SH-SY5Y (cell line): ENCODE measurements around the gene ADAMTS2.

Experiments used
- GATA2 ChIP-seq: IDR thresholded peaks from 2 replicates; pipeline ENCODE4 v1.6.1; 2011; ENCODE audit warnings: mild to moderate bottlenecking, low read depth, low read length
- GATA3 ChIP-seq: IDR thresholded peaks from 2 replicates; pipeline ENCODE4 v1.6.1; 2011; ENCODE audit warnings: low read depth, mild to moderate bottlenecking, low read length, moderate library complexity

- TF ChIP-seq GATA2 (no peak), GATA3 (no peak)
Observed at GRCh38 chr5:179328291-179328690, 17.0 kb downstream of the ADAMTS2 start.
